Epithelial cell of prostate (primary cell): ENCODE measurements around the gene PHLDA2.

Experiments
- DNase-seq: peaks from one replicate; pipeline ENCODE4 v3.0.0-alpha.2; 2011; ENCODE audit warnings: low read depth, low spot score
- H3K27ac ChIP-seq: fragments of 450-650 bp; 2 replicates; pipeline ENCODE4 v1.5.1; 2017; ENCODE audit warnings: mild to moderate bottlenecking

Gene PHLDA2

GRCh38 chr11:2886191-2886894 is 42.9 kb downstream of the PHLDA2 start:
- H3K27ac ChIP-seq, result no peak overlapping the region
- no peak for DNase-seq

DNA sequence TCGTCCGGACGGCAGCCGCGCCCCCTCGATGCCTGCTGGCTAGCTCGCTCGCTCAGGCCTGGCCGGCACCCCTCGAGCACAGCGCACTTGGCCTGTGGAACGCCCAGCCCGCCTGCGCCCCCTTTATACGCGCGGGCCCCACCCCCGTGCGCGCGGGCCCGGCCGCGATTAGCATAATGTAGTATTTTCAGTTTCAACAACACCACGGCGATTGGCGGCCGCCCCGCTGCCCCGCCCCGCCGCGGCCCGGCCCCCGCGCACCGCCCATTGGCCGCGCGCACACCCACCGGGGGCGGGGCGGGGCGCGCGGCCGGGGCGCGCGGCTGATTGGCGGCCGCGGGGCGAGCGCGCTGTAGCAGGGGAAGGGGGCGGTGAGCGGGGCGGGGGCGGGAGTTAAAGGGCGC is 43.5 kb downstream of the PHLDA2 start, which contains the start of gene CDKN1C:
TSS of gene CDKN1C (minus strand) at position 98 of the 404 bp plus-strand sequence. CDS start 319 bp downstream, outside the sequence.
- no peak within 1 kb of the TSS for H3K27ac ChIP-seq
- no peak for DNase-seq

- no peak for DNase-seq
These were observed 44.1 kb downstream of the PHLDA2 start for GRCh38 chr11:2885017-2885677.

DNA sequence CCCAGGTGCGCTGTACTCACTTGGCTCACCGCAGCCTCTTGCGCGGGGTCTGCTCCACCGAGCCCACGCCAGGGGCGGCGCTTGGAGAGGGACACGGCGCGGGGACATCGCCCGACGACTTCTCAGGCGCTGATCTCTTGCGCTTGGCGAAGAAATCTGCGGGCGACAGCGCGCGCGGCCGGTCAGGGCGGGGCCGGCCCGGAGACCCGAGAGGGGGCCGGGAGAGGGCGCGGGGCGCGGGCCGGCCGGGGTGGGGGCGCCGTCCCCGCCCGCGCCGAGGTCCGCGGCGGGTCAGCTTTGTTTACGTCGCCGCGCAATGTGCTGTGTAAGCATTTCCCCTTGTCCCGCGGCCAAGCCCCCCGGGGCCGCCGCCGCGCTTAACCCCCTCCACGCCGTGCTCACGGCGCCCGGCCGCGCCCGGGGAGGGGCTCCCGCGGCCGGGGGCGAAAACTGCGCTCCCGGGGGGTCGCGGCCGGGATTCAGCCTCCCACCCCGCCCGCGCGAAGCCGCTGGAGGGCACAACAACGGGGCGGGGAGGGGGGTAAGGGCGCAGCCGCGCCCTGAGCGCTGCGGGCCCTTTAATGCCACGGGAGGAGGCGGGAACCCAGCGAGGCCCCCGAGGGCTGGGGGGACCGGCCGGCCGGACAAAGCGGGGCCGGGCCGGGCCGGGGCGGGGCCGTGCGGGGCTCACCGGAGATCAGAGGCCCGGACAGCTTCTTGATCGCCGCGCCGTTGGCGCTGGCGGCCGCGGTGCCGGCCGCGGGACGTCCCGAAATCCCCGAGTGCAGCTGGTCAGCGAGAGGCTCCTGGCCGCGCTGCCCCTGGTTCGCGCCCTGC is 45.0 kb downstream of the PHLDA2 start:
- no peak overlapping the region for H3K27ac ChIP-seq
- DNase-seq, result no peak

More at GRCh38 chr11:2885017-2885677, 44.1 kb downstream of the PHLDA2 start:
- no peak overlapping the region for H3K27ac ChIP-seq

- H3K27ac ChIP-seq, result no peak overlapping the region
- no peak for DNase-seq
These were observed 45.6 kb downstream of the PHLDA2 start for GRCh38 chr11:2883640-2883978.

GRCh38 chr11:2882396-2883110 is 46.7 kb downstream of the PHLDA2 start:
- H3K27ac ChIP-seq, result no peak overlapping the region
- DNase-seq, result no peak

DNA sequence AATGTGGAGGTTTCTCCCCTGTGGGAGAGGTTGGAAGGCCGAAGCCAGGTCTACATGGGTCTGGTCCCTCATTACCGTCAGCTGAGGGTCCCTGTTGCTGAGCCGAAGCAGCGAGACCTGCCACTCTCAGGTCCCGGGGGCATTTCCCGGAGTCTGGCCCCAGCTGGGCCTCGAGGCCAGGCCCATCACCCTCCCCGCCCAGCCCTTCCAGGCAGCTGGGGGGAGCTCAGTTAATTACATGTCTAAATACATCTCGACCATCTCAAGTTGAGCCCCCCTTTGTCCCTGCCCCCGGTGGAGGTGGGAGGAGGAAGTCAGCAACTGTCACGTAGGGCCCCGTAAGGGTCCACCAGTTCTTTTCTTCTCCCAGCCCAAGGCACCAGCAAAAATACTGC is 47.2 kb downstream of the PHLDA2 start:
- DNase-seq, result no peak
- no peak overlapping the region for H3K27ac ChIP-seq

- no peak for DNase-seq
- no peak overlapping the region for H3K27ac ChIP-seq
These were observed 47.9 kb downstream of the PHLDA2 start for GRCh38 chr11:2881076-2881980.

DNA sequence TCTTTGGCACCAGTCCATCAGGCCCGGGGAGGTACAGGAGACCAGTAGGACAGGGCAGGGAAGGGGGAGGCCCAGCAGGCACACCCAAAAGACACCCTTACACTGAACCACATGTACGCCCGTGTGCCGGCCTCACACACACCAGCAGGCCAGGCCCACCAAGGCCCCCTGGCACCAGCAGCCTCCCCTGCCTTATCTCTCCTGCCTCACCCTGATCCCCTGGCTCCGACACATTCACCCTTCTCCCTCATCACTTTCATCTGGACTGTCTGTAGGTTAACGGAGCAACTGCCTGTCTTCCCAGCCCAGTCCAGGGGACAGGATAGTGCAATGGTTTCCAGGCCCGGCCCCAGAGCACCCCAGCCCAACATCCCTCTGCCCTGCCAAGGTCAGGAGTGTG is 48.6 kb downstream of the PHLDA2 start:
- no peak for DNase-seq
- H3K27ac ChIP-seq, result no peak overlapping the region

DNA sequence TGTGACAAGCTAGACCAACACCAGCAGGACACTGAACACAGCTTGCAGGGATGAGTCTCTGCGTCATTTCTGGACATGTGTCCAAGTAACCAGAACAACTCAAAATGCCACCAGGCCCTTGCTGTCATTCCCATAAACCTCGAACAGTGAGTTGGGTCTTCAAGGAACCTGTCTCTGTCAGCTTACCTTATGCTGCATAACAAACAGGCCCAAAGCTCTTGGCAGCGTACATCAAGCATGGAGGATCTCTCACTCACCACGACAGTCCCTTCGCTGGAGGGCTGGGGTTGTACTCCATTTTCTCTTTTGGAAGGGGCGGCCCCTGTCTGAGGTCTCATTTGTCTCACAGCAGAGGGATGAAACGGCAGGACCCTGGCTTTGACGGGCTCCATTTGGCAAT is 50.4 kb downstream of the PHLDA2 start:
- DNase-seq, result no peak

More for the DNA sequence above, 50.4 kb downstream of the PHLDA2 start:
- H3K27ac ChIP-seq, result no peak overlapping the region
